K562 (cell line): ENCODE measurements around the gene KLK8. TPM values are rescaled to one million over a fixed set of nuclear protein-coding genes. Genes with fewer than 3 reads are reported as not detected.

Experiments used
- ARNT ChIP-seq, 2 experiments: fragments of 450-650 bp; IDR thresholded peaks; 2 replicates each; pipeline ENCODE4 v1.6.1; 2016; ENCODE audit warnings: mild to moderate bottlenecking in 1 of 2
- C11orf30 ChIP-seq: fragments of 450-650 bp; IDR thresholded peaks from 2 replicates; pipeline ENCODE4 v1.6.1; 2016; ENCODE audit warnings: low read depth, mild to moderate bottlenecking
- CXXC5 ChIP-seq: fragments of 250-450 bp; sonication (Bioruptor Pico); IDR thresholded peaks from 2 replicates; pipeline ENCODE4 v1.8.0; 2022; ENCODE audit warnings: inconsistent platforms, mild to moderate bottlenecking, moderate library complexity
- FOXJ2 ChIP-seq: fragments of 200-800 bp; sonication (Bioruptor generic); IDR thresholded peaks from 2 replicates; pipeline ENCODE4 v1.6.1; 2016; ENCODE audit warnings: missing genetic modification characterization, missing compliant biosample characterization
- FOXK2 ChIP-seq, 2 experiments: fragments of 450-650 bp; IDR thresholded peaks in 1 of 2; conservative IDR thresholded peaks in 1 of 2; 2 replicates each; pipeline ENCODE4 v1.6.1; 2016; ENCODE audit warnings: low read depth in 2 of 2, mild to moderate bottlenecking in 1 of 2
- HCFC1 ChIP-seq: IDR thresholded peaks from 2 replicates; pipeline ENCODE4 v1.6.1; 2012; ENCODE audit warnings: low read depth, low read length, improper control_type of control experiment
- MYBL2 ChIP-seq, 2 experiments: fragments of 450-650 bp in 1 of 2; sonication (generic) in 1 of 2; formaldehyde crosslinking in 1 of 2; IDR thresholded peaks; 2 replicates each; pipeline versions ENCODE4 v1.6.1 to v1.8.1; 2017 to 2022; ENCODE audit warnings: borderline replicate concordance in 1 of 2, inconsistent platforms in 1 of 2, low read depth in 1 of 2, mild to moderate bottlenecking in 1 of 2, missing genetic modification reagents in 1 of 2, moderate library complexity in 1 of 2
- MYC ChIP-seq, 2 experiments: fragments of 250-450 bp in 1 of 2; sonication (Bioruptor Pico) in 1 of 2; IDR thresholded peaks; 2 replicates each; pipeline versions ENCODE4 v1.5.1 to v1.6.1; 2012 to 2021; ENCODE audit warnings: low read depth in 2 of 2, borderline replicate concordance in 1 of 2, improper control_type of control experiment in 1 of 2, low read length in 1 of 2, mild to moderate bottlenecking in 1 of 2, moderate library complexity in 1 of 2
- NCOA4 ChIP-seq: fragments of 450-650 bp; IDR thresholded peaks from 2 replicates; pipeline ENCODE4 v1.6.1; 2018; ENCODE audit warnings: mild to moderate bottlenecking; ENCODE audit not compliant: partially characterized antibody
- PRMT5 ChIP-seq: sonication (generic); formaldehyde crosslinking; IDR thresholded peaks from 2 replicates; pipeline ENCODE4 v1.5.0; 2020; ENCODE audit warnings: missing genetic modification reagents
- RAD21 ChIP-seq, 2 experiments: fragments of 250-450 bp in 1 of 2; fragments of 450-650 bp in 1 of 2; sonication (Bioruptor Pico) in 1 of 2; formaldehyde crosslinking in 1 of 2; IDR thresholded peaks in 1 of 2; conservative IDR thresholded peaks in 1 of 2; 2 replicates each; pipeline versions ENCODE4 v1.4.0 to v1.8.0; 2020 to 2022; ENCODE audit warnings: mild to moderate bottlenecking in 2 of 2, moderate library complexity in 1 of 2
- RBFOX2 ChIP-seq: fragments of 200-400 bp; formaldehyde crosslinking; IDR thresholded peaks from 2 replicates; pipeline ENCODE4 v1.6.1; 2017; ENCODE audit warnings: low read depth, mild to moderate bottlenecking, low read length, moderate library complexity
- RFX7 ChIP-seq: fragments of 250-450 bp; sonication (Bioruptor Pico); IDR thresholded peaks from 2 replicates; pipeline ENCODE4 v1.5.1; 2021; ENCODE audit warnings: mild to moderate bottlenecking
- SOX6 ChIP-seq: fragments of 450-650 bp; IDR thresholded peaks from 2 replicates; pipeline ENCODE4 v1.6.1; 2014; ENCODE audit warnings: mild to moderate bottlenecking
- SREBF1 ChIP-seq: fragments of 150-350 bp; IDR thresholded peaks from 2 replicates; pipeline ENCODE4 v1.6.1; 2014; ENCODE audit warnings: antibody characterized with exemption, low read depth, low read length, borderline replicate concordance
- TGIF2 ChIP-seq: sonication (generic); formaldehyde crosslinking; IDR thresholded peaks from 2 replicates; pipeline ENCODE4 v1.8.1; 2022; ENCODE audit warnings: mild to moderate bottlenecking, missing genetic modification reagents, moderate library complexity
- TRIM28 ChIP-seq: fragments of 450-650 bp; IDR thresholded peaks from 2 replicates; pipeline ENCODE4 v1.6.1; 2017
- ZKSCAN1 ChIP-seq: fragments of 150-350 bp; IDR thresholded peaks from 2 replicates; pipeline ENCODE4 v1.6.1; 2016; ENCODE audit warnings: low read depth, low read length
- ZNF24 ChIP-seq: fragments of 450-650 bp; IDR thresholded peaks from 2 replicates; pipeline ENCODE4 v1.6.1; 2016
- ZNF263 ChIP-seq: sonication (generic); formaldehyde crosslinking; IDR thresholded peaks from 2 replicates; pipeline ENCODE4 v1.8.0; 2022; ENCODE audit warnings: mild to moderate bottlenecking, missing genetic modification reagents, borderline replicate concordance
- ZNF445 ChIP-seq: fragments of 250-450 bp; sonication (Bioruptor Pico); IDR thresholded peaks from 2 replicates; pipeline ENCODE4 v1.4.0; 2020; ENCODE audit warnings: low read depth, mild to moderate bottlenecking, moderate library complexity
- polyA plus RNA-seq, 8 experiments: library from polyadenylated mRNA; depleted of rRNA in 4 of 8; stranded (reverse) in 5 of 8; unstranded in 3 of 8; fragments of >200 nt; fragmentation: Nextera tagmentation in 2 of 8; fragmentation: Illumina TruSeq in 1 of 8; extraction: Ambion mirVana in 2 of 8; extraction: Trizol in 1 of 8; gene quantifications; 2 replicates each; pipeline versions ENCODE4 v1.2.1 to v1.2.3, GENCODE V29; 2011 to 2014; ENCODE audit warnings: inconsistent platforms in 1 of 8, missing spikeins in 1 of 8
- total RNA-seq, 7 experiments: library from RNA; depleted of rRNA in 6 of 7; stranded (reverse); fragments of >200 nt in 6 of 7; fragmentation: Illumina TruSeq in 2 of 7; extraction: Trizol in 2 of 7; gene quantifications; 2 replicates each; pipeline versions ENCODE4 v1.2.1 to v1.2.3, GENCODE V29; 2011 to 2021; ENCODE audit warnings: low replicate concordance in 1 of 7
- TF ChIP-seq, protein P1 (sequence below): sonication (generic); formaldehyde crosslinking; IDR thresholded peaks from 2 replicates; pipeline ENCODE4 v1.8.1; 2023; ENCODE audit warnings: mild to moderate bottlenecking, missing genetic modification reagents, moderate library complexity

KLK8 gene
- total and polyA plus RNA-seq, 9 of the 15 experiments (the other 6 are each of a cell fraction or from before 2014, with no cell fraction given), result 0.37 to 1.7 (median 0.76) TPM

DNA sequence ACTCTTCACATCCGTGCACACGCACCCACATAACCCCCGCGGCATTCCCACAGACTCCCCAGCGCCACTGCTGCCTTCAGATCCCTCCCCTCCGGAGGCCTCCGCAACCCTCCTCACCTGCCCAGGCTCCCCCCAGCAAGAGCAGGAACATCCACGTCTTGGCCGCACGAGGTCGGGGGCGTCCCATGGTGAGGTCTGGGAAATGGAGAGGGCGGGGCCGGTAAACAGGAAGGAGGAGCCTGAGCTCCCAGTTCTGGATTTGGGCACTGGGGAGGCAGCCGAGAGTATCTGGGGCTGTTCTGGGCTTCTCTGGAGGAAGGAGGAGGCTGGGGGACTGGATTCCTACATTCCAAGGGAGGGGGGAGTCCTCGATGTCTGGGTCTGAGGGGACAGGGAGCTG, 423 bp downstream of the KLK8 start (continued):
- TF ChIP-seq, protein P1, sequence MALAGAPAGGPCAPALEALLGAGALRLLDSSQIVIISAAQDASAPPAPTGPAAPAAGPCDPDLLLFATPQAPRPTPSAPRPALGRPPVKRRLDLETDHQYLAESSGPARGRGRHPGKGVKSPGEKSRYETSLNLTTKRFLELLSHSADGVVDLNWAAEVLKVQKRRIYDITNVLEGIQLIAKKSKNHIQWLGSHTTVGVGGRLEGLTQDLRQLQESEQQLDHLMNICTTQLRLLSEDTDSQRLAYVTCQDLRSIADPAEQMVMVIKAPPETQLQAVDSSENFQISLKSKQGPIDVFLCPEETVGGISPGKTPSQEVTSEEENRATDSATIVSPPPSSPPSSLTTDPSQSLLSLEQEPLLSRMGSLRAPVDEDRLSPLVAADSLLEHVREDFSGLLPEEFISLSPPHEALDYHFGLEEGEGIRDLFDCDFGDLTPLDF (CRISPR knock-in tag), result no peak
- TF ChIP-seq CXXC5 (CRISPR knock-in tag) (no peak), PRMT5 (CRISPR knock-in tag) (no peak), C11orf30 (no peak), HCFC1 (no peak), ARNT (IDR thresholded peaks at IDR 0.05) (no peak), RBFOX2 (0 out of 2 replicates have a peak, but pooled peaks have one; percentile 22), MYC (IDR thresholded peaks at IDR 0.05; ENCODE audit: low read depth, low read length) (peak; percentile 39), MYC (CRISPR knock-in tag; IDR thresholded peaks at IDR 0.05; ENCODE audit: borderline replicate concordance, low read depth) (no peak), ZNF263 (CRISPR knock-in tag) (no peak), ZKSCAN1 (no peak), FOXK2 (conservative IDR thresholded peaks at IDR 0.05 in 1 of 2, IDR thresholded peaks at IDR 0.05 in 1 of 2; ENCODE audit: low read depth in 2 of 2) (peak; percentile 51 to 65; a peak in 2 of 4 replicates), TRIM28 (no peak), SOX6 (no peak), MYBL2 (IDR thresholded peaks at IDR 0.05; ENCODE audit: low read depth) (no peak), MYBL2 (CRISPR knock-in tag; IDR thresholded peaks at IDR 0.05; ENCODE audit: borderline replicate concordance) (no peak), SREBF1 (no peak), TGIF2 (CRISPR knock-in tag) (no peak), NCOA4 (no peak), ZNF24 (no peak), RFX7 (CRISPR knock-in tag) (no peak), RAD21 (CRISPR knock-in tag; conservative IDR thresholded peaks at IDR 0.05 in 1 of 2, IDR thresholded peaks at IDR 0.05 in 1 of 2) (peak in 1 of 2 experiments; percentile 19; a peak in 1 of 4 replicates), FOXJ2 (no peak), ZNF445 (CRISPR knock-in tag) (no peak)
